ENCODE data around the gene PRMT7.

PRMT7 gene

GRCh38 chr16:68397710-68398201 lies 86.9 kb downstream of the PRMT7 start:
- Histone ChIP-seq H2AFZ (ENCODE audit: low read depth, low read length, severe bottlenecking) (no peak overlapping the region), H3K27me3 (ENCODE audit: low read length) (no peaks in the 10 kb centered on the region)

GRCh38 chr16:68399456-68399855 lies 88.6 kb downstream of the PRMT7 start:
- no peaks in the 10 kb centered on the region for H3K36me3 ChIP-seq (ENCODE audit: low read length)
- H3K9me2 ChIP-seq (replicated peaks; ENCODE audit: insufficient read depth, low read length) = no peaks in the 10 kb centered on the region
- no peak overlapping the region for H3K4me3 ChIP-seq (ENCODE audit: insufficient read depth, low read length, poor library complexity, severe bottlenecking)
- no peak overlapping the region for H2AFZ ChIP-seq (ENCODE audit: low read depth, low read length, severe bottlenecking)
- no peak overlapping the region for H3K9ac ChIP-seq (ENCODE audit: low read length)
- H3K79me2 ChIP-seq (ENCODE audit: insufficient read depth, low read length) = no peaks in the 10 kb centered on the region
- no peaks in the 10 kb centered on the region for H3F3A ChIP-seq (ENCODE audit: insufficient read depth)
- H4K20me1 ChIP-seq (ENCODE audit: low read depth, low read length) = no peaks in the 10 kb centered on the region
- H3K9me3 ChIP-seq (ENCODE audit: insufficient read depth, low read length) = no peaks in the 10 kb centered on the region
- no peak overlapping the region for H3K27ac ChIP-seq (ENCODE audit: low read depth, low read length)
- no peaks in the 10 kb centered on the region for H3K27me3 ChIP-seq (ENCODE audit: low read length)
- no peak overlapping the region for H3K4me2 ChIP-seq (ENCODE audit: low read depth, low read length, poor library complexity, severe bottlenecking)
- TF ChIP-seq CTCF (IDR thresholded peaks at IDR 0.05; ENCODE audit: insufficient read depth, low read length, poor library complexity, severe bottlenecking) (no peak), EZH2phosphoT487 (conservative IDR thresholded peaks at IDR 0.05; ENCODE audit: low read length) (no peak)

More at GRCh38 chr16:68397710-68398201, 86.9 kb downstream of the PRMT7 start:
- H3K9me3 ChIP-seq (ENCODE audit: insufficient read depth, low read length) = no peaks in the 10 kb centered on the region
- no peak overlapping the region for H3K4me3 ChIP-seq (ENCODE audit: insufficient read depth, low read length, poor library complexity, severe bottlenecking)
- TF ChIP-seq EZH2phosphoT487 (conservative IDR thresholded peaks at IDR 0.05; ENCODE audit: low read length) (no peak), CTCF (IDR thresholded peaks at IDR 0.05; ENCODE audit: insufficient read depth, low read length, poor library complexity, severe bottlenecking) (no peak)
- no peaks in the 10 kb centered on the region for H4K20me1 ChIP-seq (ENCODE audit: low read depth, low read length)
- no peaks in the 10 kb centered on the region for H3K9me2 ChIP-seq (replicated peaks; ENCODE audit: insufficient read depth, low read length)
- H3K4me2 ChIP-seq (ENCODE audit: low read depth, low read length, poor library complexity, severe bottlenecking) = no peak overlapping the region
- H3F3A ChIP-seq (ENCODE audit: insufficient read depth) = no peaks in the 10 kb centered on the region
- H3K36me3 ChIP-seq (ENCODE audit: low read length) = no peaks in the 10 kb centered on the region
- no peak overlapping the region for H3K27ac ChIP-seq (ENCODE audit: low read depth, low read length)
- H3K9ac ChIP-seq (ENCODE audit: low read length) = no peak overlapping the region
- no peaks in the 10 kb centered on the region for H3K79me2 ChIP-seq (ENCODE audit: insufficient read depth, low read length)

GRCh38 chr16:68400083-68400923 lies 89.5 kb downstream of the PRMT7 start:
- Histone ChIP-seq H3K9ac (ENCODE audit: low read length) (no peak overlapping the region), H3K9me3 (ENCODE audit: insufficient read depth, low read length) (no peaks in the 10 kb centered on the region), H3K4me2 (ENCODE audit: low read depth, low read length, poor library complexity, severe bottlenecking) (no peak overlapping the region), H3K36me3 (ENCODE audit: low read length) (no peaks in the 10 kb centered on the region), H3K79me2 (ENCODE audit: insufficient read depth, low read length) (no peaks in the 10 kb centered on the region), H3K4me3 (ENCODE audit: insufficient read depth, low read length, poor library complexity, severe bottlenecking) (no peak overlapping the region), H4K20me1 (ENCODE audit: low read depth, low read length) (no peaks in the 10 kb centered on the region), H2AFZ (ENCODE audit: low read depth, low read length, severe bottlenecking) (no peak overlapping the region), H3K9me2 (replicated peaks; ENCODE audit: insufficient read depth, low read length) (no peaks in the 10 kb centered on the region), H3F3A (ENCODE audit: insufficient read depth) (no peaks in the 10 kb centered on the region), H3K27ac (ENCODE audit: low read depth, low read length) (no peak overlapping the region), H3K27me3 (ENCODE audit: low read length) (no peaks in the 10 kb centered on the region)
- TF ChIP-seq CTCF (IDR thresholded peaks at IDR 0.05; ENCODE audit: insufficient read depth, low read length, poor library complexity, severe bottlenecking) (no peak), EZH2phosphoT487 (conservative IDR thresholded peaks at IDR 0.05; ENCODE audit: low read length) (no peak)
